HG02970 (cell line): Measurements from ENCODE around the gene ITGAL.
"Not testable (repeated sequence)": the region's sequence is repeated elsewhere in the genome, so short reads cannot be mapped to it uniquely, and the experiment has no call there.

Experiments used
- ATAC-seq: cut with Tn5 transposase; IDR thresholded peaks from one replicate; pipeline ENCODE4 v1.9.1; 2021; ENCODE audit warnings: mild to moderate bottlenecking, moderate library complexity, moderate number of reproducible peaks; ENCODE audit not compliant: unreplicated experiment, low FRiP score

ITGAL gene

DNA sequence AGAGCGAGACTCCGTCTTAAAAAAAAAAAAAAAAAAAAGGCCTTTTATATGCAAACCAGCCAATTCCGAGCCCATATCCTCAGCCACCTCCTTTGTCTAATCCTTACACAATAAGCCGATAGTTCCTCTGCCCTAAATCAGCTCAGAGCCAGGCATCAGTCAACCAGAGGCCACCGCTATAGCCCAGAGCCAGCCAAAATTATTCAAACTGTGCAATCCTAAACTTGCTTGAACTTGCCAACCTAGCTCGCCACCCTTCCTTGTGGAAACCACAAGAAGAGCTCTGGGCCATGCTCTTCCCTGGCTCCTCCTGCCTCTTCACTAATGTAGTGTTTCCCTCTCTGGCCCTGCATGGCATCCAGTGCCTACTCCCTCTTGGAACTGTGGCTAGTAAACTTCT is 17.7 kb downstream of the ITGAL start:
- no peak for ATAC-seq

DNA sequence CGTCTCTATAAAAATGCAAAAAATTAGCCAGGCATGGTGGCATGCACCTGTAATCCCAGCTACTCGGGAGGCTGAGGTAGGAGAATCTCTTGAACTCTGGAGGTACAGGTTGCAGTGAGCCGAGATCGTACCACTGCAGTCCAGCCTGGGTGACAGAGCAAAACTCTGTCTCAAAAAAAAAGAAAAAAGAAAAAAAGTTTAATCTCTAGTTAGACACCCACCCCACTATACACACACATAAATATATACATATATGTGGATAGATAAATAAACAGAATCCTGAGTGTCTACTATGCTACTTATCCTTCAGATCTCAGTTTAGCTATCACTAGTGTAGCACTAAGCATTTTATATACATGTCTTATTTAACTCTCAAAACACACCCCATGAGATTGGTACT is 18.7 kb downstream of the ITGAL start:
- ATAC-seq: no peak

GRCh38 chr16:30491744-30492308 is 19.3 kb downstream of the ITGAL start:
- no peak for ATAC-seq

DNA sequence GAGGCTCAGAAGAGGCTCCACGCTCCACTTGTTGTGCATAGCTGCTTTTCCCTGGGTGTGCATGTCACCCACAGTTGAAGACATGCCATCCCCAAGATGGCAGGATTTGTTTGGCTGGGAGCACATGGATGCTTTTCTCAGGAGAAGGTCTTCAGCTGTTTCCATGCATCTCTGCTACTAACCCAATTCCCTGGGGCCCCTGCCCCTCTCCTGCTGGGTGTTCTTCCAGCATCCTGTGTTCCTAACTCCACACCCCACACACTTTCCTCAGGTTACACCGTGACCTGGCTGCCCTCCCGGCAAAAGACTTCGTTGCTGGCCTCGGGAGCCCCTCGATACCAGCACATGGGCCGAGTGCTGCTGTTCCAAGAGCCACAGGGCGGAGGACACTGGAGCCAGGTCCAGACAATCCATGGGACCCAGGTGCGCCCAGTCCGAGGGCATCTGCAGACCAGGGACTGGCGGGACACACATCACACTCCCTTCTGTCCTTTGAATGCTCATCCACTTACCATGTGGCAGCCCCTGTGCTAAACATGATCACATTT is 21.5 kb downstream of the ITGAL start:
- no peak for ATAC-seq

- ATAC-seq: no peak
Measured at GRCh38 chr16:30494709-30495108, 22.2 kb downstream of the ITGAL start.

- ATAC-seq: no peak
Measured at GRCh38 chr16:30499284-30499683, 26.7 kb downstream of the ITGAL start.

GRCh38 chr16:30503403-30504296 is 31.1 kb downstream of the ITGAL start:
- ATAC-seq: no peak

DNA sequence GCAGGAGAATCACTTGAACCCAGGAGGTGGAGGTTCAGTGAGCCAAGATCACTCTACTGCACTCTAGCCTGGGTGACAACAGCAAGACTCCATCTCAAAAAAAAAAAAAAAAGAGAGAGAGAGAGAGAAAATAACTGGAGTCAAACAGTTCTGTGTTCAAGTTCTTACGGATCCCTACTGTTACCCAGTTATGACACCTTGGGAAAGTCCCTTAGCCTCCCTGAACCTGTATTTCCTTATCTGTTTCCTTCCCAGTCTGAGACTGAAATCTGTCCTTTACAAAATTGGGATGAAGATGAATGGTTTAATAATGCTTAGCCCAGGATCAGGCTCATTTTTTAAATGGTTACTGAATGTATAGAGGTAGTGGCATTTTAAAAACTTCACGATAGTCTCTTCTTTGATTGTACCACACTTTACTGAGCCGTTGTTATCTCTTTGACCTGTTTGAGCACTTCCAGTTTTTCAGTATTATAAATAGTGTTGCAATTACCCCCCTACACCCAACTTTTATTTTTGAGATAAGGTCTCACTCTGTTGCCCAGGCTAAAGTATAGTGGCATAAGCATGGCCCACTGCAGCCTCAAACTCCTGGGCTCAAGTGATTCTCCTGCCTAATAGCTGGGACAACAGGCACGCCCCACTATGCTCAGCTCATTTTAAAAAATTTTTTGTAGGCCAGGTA is 36.7 kb downstream of the ITGAL start:
- ATAC-seq: no peak

DNA sequence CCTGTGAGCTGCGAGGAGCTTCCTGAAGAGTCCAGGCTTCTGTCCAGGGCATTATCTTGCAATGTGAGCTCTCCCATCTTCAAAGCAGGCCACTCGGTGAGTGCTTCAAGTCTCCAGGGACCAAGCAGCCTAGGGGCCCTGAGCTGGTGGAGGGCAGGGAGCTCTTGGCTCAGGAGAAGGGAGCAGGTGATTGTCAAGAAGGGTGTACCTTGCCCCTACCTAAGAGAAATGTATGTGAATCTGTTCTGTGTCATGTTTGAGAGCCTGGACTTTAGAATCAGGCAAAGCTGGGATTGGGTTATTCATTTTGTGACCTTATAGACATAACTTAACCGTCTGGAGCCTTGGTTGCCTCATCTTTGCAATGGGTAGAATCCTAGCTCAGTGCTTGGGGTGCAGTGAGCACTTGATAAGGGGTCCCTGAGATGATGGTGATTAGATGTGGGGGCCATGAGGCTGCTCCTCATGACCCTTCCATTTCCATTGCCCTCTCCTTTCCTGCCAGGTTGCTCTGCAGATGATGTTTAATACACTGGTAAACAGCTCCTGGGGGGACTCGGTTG is 37.9 kb downstream of the ITGAL start:
- no peak for ATAC-seq

DNA sequence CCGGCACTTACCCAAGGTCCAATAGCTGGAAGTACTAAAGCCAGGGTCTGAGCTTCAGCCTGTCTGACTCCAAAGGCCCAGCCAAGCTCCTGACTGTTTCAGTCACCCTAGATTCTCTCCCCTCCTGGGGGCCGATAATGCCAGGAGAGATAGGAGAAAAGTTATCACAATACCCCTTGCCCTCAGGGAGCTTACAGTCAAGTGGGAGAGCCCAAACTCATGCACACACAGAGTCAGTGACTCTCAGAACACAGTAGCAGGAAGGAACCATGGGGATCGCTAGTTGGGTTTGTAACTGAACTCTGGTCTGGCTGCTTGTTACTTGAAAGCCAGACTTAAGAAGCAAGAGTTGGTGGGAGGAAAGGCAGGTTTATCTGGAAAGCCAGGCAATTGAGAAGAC is 39.0 kb downstream of the ITGAL start:
- ATAC-seq: no peak

GRCh38 chr16:30515275-30515674 is 42.7 kb downstream of the ITGAL start:
- ATAC-seq: no peak

DNA sequence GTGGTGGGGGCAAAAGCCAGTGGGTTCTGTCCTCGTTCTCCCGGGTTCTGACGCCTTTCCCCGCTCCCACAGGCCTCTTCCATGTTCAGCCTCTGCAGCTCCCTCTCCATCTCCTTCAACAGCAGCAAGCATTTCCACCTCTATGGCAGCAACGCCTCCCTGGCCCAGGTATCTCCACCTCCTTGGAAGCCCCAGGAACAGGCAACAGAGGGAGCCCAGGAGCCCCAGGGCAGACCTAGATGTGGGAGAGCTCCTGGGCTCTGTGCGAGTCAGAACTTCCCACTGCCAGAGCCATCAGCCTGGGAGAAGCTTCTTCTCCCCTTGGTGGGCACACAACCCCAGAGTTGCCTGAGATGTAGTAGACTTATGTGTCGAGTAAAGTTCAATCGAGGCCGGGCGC is 46.0 kb downstream of the ITGAL start:
- no peak for ATAC-seq

DNA sequence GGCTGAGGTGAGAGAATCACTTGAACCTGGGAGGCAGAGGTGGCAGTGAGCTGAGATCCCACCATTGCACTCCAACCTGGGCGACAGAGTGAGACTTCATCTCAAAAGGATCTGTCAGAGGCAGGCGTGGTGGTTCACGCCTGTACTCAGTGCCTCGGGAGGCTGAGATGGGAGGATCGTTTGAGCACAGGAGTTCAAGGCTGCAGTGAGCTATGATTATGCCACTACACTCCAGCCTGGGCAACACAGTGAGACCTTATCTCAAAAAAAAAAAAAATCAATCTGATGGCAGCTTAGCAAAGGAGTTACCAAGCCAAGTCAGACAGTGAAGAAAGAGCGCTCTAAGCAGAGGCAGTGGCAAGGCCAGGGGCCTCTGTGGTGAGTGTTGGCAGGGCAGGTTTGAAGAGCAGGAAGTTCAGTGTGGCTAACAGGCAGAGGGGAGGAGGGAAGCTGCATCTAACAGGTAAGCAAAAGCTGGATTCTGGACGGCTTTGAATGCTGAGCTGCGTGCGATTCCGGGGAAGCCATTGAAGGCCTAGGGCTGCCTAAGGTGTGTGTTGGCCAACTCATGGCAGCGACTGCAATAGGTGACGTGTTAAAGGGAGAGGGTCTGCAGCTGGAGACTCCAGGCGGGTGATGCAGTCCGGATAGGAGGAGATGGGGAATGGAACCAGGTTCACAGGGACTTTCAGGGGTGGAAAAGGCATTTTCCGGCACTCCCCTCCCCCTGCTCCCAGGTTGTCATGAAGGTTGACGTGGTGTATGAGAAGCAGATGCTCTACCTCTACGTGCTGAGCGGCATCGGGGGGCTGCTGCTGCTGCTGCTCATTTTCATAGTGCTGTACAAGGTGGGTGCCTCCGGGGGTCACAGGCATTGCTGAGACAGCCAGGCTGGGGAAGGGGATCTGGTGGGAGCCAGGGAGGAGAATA is 46.8 kb downstream of the ITGAL start:
- ATAC-seq: no peak

DNA sequence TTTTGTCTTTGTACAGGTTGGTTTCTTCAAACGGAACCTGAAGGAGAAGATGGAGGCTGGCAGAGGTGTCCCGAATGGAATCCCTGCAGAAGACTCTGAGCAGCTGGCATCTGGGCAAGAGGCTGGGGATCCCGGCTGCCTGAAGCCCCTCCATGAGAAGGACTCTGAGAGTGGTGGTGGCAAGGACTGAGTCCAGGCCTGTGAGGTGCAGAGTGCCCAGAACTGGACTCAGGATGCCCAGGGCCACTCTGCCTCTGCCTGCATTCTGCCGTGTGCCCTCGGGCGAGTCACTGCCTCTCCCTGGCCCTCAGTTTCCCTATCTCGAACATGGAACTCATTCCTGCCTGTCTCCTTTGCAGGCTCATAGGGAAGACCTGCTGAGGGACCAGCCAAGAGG is 48.9 kb downstream of the ITGAL start:
- ATAC-seq: no peak

DNA sequence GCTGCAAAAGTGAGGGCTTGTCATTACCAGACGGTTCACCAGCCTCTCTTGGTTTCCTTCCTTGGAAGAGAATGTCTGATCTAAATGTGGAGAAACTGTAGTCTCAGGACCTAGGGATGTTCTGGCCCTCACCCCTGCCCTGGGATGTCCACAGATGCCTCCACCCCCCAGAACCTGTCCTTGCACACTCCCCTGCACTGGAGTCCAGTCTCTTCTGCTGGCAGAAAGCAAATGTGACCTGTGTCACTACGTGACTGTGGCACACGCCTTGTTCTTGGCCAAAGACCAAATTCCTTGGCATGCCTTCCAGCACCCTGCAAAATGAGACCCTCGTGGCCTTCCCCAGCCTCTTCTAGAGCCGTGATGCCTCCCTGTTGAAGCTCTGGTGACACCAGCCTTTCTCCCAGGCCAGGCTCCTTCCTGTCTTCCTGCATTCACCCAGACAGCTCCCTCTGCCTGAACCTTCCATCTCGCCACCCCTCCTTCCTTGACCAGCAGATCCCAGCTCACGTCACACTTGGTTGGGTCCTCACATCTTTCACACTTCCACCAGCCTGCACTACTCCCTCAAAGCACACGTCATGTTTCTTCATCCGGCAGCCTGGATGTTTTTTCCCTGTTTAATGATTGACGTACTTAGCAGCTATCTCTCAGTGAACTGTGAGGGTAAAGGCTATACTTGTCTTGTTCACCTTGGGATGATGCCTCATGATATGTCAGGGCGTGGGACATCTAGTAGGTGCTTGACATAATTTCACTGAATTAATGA is 49.5 kb downstream of the ITGAL start:
- no peak for ATAC-seq

GRCh38 chr16:30522702-30523463 is 50.3 kb downstream of the ITGAL start:
- ATAC-seq: not testable (repeated sequence)

DNA sequence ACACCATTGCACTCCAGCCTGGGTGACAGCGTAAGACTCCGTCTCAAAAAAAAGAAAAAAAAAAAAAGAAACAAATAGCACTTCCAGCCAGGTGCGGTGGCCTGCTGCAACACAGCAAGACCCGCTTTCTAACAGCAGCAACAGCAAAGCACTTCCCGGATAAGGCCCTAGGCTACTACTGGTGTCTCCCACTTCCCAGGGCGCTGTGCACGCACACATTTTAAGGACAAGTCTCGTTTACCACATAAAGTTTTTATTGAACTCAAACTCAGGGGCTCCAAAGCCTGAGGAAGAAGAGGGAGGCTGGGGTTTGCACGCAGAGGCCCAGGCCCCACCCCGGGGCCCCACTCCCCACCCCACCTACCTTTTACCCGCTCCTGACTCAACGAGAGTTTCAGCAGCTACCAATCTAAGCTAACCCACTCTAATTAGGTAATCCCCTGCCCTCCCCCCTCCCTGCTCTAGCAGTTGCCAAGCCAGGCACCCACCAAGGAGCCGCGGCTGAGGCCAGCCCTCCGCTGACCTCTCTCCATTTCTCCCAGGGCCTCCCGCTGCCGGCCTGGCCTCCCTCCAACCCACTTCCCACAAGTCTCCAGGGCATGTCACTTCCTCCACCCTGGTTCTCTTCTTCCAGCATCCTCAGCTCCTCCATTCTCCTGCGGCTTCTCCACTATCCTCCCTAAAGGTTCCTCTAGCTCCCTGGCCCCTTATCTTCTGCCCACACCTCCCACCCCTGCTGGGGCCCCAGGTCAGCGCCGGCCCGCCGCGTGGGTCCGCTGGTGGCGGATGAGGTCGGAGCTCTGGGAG is 51.4 kb downstream of the ITGAL start:
- ATAC-seq: no peak
